Small intestine (tissue), 7 donors: Measurements from ENCODE around the gene AGO4. TPM values are rescaled to one million over a fixed set of nuclear protein-coding genes. Genes with fewer than 3 reads are reported as not detected.

ENCODE experiments used
- DNase-seq, 2 donors: peaks; one replicate each; pipeline versions ENCODE4 v3.0.0 to v3.0.0-alpha.2; 2013
- FAIRE-seq: peaks from 2 replicates; lab custom pipeline; 2012; peaks lifted over from hg19 to GRCh38; lab: Jason Lieb, UNC
- H3K27ac ChIP-seq, 3 donors: one replicate each; pipeline ENCODE4 v1.5.1; 2013; ENCODE audit warnings: low read length in 2 of 3, mild to moderate bottlenecking in 2 of 3, control low read depth in 1 of 3, inconsistent platforms in 1 of 3, low read depth in 1 of 3, moderate library complexity in 1 of 3
- H3K27me3 ChIP-seq, 3 donors: one replicate each; pipeline ENCODE4 v1.6.1; 2013; ENCODE audit warnings: low read length in 3 of 3, inconsistent platforms in 1 of 3; ENCODE audit not compliant: control insufficient read depth in 3 of 3, insufficient read depth in 3 of 3
- H3K36me3 ChIP-seq, 3 donors: one replicate each; pipeline ENCODE4 v1.6.1; 2013; ENCODE audit warnings: low read length in 3 of 3, inconsistent platforms in 1 of 3, low read depth in 1 of 3, mild to moderate bottlenecking in 1 of 3, moderate library complexity in 1 of 3; ENCODE audit not compliant: control insufficient read depth in 3 of 3, insufficient read depth in 2 of 3
- H3K4me1 ChIP-seq, 3 donors: one replicate each; pipeline ENCODE4 v1.6.1; 2013; ENCODE audit warnings: low read length in 2 of 3, inconsistent platforms in 1 of 3, low read depth in 1 of 3, mild to moderate bottlenecking in 1 of 3, moderate library complexity in 1 of 3; ENCODE audit not compliant: control insufficient read depth in 3 of 3, insufficient read depth in 2 of 3
- H3K4me3 ChIP-seq, 3 donors: one replicate each; pipeline ENCODE4 v1.5.1; 2013; ENCODE audit warnings: low read length in 3 of 3, control low read depth in 1 of 3, inconsistent platforms in 1 of 3, low read depth in 1 of 3, mild to moderate bottlenecking in 1 of 3, moderate library complexity in 1 of 3
- H3K9me3 ChIP-seq, 2 donors: one replicate each; pipeline ENCODE4 v1.6.1; 2013; ENCODE audit warnings: low read depth in 1 of 2, low read length in 1 of 2; ENCODE audit not compliant: control insufficient read depth in 2 of 2, insufficient read depth in 1 of 2
- WGBS, 3 donors: extraction: QIAGEN DNeasy Blood & Tissue Kit; methylation state at CpG; one replicate each; pipeline ENCODE4 v1.1.7; 2013; 5-methylcytosine and 5-hydroxymethylcytosine counted together
- polyA plus RNA-seq, 4 donors: library from polyadenylated mRNA; stranded (reverse) in 3 of 4; unstranded in 1 of 4; fragments of 200-250 nt in 3 of 4; fragments of 120-200 nt in 1 of 4; gene quantifications; one replicate each; pipeline versions ENCODE4 v1.2.1 to v1.2.3, GENCODE V29; 2013
- donor health status: healthy with polysubstance abuse.
- donor health status: control.
- donor health status: control.
- donor health status: Bipolar disorder and iron deficiency.
- donor health status: healthy.

The AGO4 gene
- polyA plus RNA-seq, 4 donors = 4.3 to 18.4 (median 6.2) TPM

- H3K4me1 ChIP-seq = no peaks in the 10 kb centered on the region
- DNase-seq (no peak), FAIRE-seq (no peak)
- no peak overlapping the region for H3K4me3 ChIP-seq
- peaks cover 13 to 46% (median 18%) of the 10 kb centered on the region in 3 donors for H3K36me3 ChIP-seq
- WGBS, 3 donors = 93 to 95% (median 95%) methylated on average over 2 of the region's 2 CpGs
- H3K27ac ChIP-seq = no peak overlapping the region
- H3K9me3 ChIP-seq = no peaks in the 10 kb centered on the region
- H3K27me3 ChIP-seq = no peaks in the 10 kb centered on the region
Measured at GRCh38 chr1:35902671-35903070, 94.9 kb downstream of the AGO4 start.

Other genes with a start within 250 kb of the AGO4 start
- 1 to 10 TPM in 1 of 4 donors, under 1 TPM in 1, not detected in 2; 0.64 to 1.4 TPM for gene TFAP2E, start 234.7 kb upstream of the AGO4 start, polyA plus RNA-seq
- gene PSMB2, start 166.5 kb upstream of the AGO4 start, polyA plus RNA-seq = 10 to 100 TPM; 30.9 to 76.2 (median 44.8) TPM
- gene C1orf216, start 89.1 kb upstream of the AGO4 start, polyA plus RNA-seq = 1 to 10 TPM; 1.1 to 7.5 (median 2.2) TPM
- gene CLSPN, start 38.0 kb upstream of the AGO4 start, polyA plus RNA-seq = 1 to 10 TPM in 2 of 4 donors, under 1 TPM in 2; 0.27 to 5.1 (median 2.1) TPM
- 10 to 100 TPM in 1 of 4 donors, 1 to 10 TPM in 3; 2.4 to 16.8 (median 7.0) TPM for gene AGO1, start 75.2 kb downstream of the AGO4 start, polyA plus RNA-seq
- 1 to 10 TPM in 3 of 4 donors, under 1 TPM in 1; 0.89 to 10.0 (median 2.4) TPM for gene AGO3, start 123.1 kb downstream of the AGO4 start, polyA plus RNA-seq